GM19351 (cell line): ENCODE results near the gene OMA1.
"Not testable (repeated sequence)": the region's sequence is repeated elsewhere in the genome, so short reads cannot be mapped to it uniquely, and the experiment has no call there.

Experiments
- ATAC-seq: cut with Tn5 transposase; IDR thresholded peaks from one replicate; pipeline ENCODE4 v1.9.1; 2021; ENCODE audit warnings: mild to moderate bottlenecking, moderate library complexity; ENCODE audit not compliant: unreplicated experiment

Gene OMA1

GRCh38 chr1:58529284-58529683 is 17.2 kb downstream of the OMA1 start:
- ATAC-seq: no peak

- no peak for ATAC-seq
These were observed 18.0 kb downstream of the OMA1 start for GRCh38 chr1:58528518-58528917.

DNA sequence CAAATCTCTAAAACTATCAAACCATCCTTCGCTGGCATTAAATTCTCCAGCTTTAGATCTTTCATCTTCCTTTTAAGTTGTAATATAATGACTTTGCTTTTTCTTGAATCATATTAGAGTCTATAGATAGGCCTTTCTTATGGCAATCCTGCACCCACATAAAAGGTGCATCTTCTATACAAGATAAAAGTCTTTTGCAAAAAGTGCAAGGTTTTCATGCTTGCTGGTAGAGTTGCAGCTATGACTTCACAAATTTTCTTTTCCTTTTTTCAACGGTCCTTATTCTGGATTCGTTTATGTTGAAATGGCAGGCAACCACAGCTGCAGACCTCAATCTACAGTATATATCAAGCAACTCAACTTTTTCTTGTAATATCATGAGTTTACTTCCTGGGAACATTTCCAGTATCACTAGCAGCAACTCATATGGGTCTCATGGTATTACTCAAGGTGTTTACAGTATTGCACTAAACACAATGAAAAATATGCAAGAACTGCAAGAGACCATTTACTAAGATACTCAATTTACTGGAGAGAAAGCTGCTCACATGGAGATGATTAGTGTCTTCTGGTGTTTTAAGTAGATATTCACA is 22.1 kb downstream of the OMA1 start:
- no peak for ATAC-seq

DNA sequence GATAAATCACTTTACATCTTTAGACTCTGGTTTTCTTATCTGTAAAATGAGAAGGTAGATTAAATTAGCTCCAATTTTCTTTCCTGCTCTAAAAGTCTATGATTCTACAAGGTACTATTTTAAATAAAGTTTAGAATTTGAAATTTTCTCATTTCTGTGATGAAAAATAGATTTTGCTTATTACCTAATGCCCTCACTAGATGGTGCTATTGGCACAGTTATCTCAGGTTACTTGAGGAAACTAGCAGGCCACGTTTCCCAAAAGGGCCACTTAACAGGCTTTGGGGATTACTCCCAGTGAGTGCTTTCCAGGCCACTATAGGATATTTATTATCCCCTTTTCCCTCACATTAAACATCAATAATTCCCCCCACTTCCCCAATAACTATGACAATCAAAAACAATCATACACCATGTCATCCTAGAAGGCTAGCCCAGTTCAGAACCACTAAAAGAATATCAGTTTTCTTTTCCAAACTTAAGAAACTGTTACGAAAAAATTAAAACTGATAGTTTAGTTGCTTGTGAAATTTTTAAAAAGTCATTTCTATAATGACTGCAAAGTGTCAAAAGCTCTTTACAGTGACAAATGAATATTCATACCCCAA is 30.6 kb downstream of the OMA1 start:
- ATAC-seq: no peak

GRCh38 chr1:58513956-58514355 is 32.6 kb downstream of the OMA1 start:
- no peak for ATAC-seq

GRCh38 chr1:58508629-58509028 is 37.9 kb downstream of the OMA1 start:
- ATAC-seq: no peak

- no peak for ATAC-seq
These were observed 41.2 kb downstream of the OMA1 start for GRCh38 chr1:58505286-58505685.

- ATAC-seq: no peak
These were observed 44.0 kb downstream of the OMA1 start for GRCh38 chr1:58502519-58502918.

GRCh38 chr1:58500043-58500442 is 46.5 kb downstream of the OMA1 start:
- no peak for ATAC-seq

- ATAC-seq: no peak
These were observed 49.0 kb downstream of the OMA1 start for GRCh38 chr1:58497499-58497898.

- peak; percentile 56 for ATAC-seq
These were observed 50.5 kb downstream of the OMA1 start for GRCh38 chr1:58496042-58496441.

GRCh38 chr1:58488914-58489313 is 57.6 kb downstream of the OMA1 start:
- not testable (repeated sequence) for ATAC-seq

DNA sequence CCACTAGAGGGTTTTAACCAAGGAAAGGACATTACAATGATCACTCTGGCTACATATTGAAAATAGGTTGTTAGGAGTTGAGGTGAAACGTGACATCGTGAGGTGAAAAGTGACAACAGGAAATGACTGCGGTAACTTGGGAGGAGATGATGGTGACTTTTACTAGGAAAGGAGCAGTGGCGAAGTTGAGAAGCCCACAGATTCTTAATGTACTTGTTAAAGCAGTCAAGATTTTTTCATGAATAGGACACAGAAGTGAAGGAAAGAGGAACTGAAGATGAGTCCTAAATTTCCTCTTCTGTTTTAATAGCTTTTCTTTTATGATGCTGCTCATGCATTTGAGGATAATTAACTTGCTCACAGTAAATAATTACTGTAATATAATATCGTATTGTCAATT is 59.5 kb downstream of the OMA1 start:
- no peak for ATAC-seq

GRCh38 chr1:58481962-58482361 is 64.6 kb downstream of the OMA1 start:
- ATAC-seq: no peak

GRCh38 chr1:58480191-58480590 is 66.3 kb downstream of the OMA1 start:
- ATAC-seq: no peak

DNA sequence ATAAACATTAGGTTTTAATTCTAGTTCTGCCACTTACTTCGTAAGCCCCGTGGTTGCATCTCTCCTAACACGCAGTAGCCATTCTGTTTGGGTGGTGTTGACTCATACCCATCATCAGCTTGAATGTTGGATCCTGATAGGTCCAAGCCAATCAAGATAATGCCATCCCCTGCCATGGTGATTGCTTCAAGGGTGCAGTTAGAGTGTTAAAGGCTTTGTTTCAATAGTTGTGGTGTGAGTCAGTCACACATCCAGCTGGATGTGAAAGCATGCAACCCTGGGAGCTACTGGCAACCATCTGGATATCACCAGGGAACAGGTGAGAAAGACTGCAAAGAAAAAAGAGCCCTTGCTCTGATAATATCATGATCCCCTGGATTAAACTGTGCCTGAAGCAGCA is 69.1 kb downstream of the OMA1 start:
- no peak for ATAC-seq

DNA sequence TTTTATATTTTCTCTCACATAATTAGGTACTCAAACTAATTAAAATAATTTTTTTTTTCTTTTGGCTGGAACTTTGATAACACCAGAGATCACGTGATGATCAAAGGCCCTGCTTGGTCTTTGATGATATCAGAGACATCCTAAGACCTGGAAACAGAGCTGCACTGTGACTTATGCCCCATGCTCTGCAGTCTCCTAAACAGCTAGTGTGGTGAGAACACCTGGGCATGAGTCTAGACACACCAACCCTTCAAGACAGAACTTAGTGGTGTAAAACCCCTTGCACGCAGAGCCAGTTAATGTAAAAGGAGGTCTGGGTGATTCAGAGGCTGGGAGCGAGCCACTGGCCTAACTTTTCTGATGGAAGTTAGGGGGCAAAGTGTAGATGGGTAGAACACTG is 70.3 kb downstream of the OMA1 start:
- ATAC-seq: no peak

- ATAC-seq: no peak
These were observed 77.0 kb downstream of the OMA1 start for GRCh38 chr1:58469476-58469875.

GRCh38 chr1:58469016-58469415 is 77.5 kb downstream of the OMA1 start:
- no peak for ATAC-seq

GRCh38 chr1:58468612-58469011 is 77.9 kb downstream of the OMA1 start:
- ATAC-seq: no peak

DNA sequence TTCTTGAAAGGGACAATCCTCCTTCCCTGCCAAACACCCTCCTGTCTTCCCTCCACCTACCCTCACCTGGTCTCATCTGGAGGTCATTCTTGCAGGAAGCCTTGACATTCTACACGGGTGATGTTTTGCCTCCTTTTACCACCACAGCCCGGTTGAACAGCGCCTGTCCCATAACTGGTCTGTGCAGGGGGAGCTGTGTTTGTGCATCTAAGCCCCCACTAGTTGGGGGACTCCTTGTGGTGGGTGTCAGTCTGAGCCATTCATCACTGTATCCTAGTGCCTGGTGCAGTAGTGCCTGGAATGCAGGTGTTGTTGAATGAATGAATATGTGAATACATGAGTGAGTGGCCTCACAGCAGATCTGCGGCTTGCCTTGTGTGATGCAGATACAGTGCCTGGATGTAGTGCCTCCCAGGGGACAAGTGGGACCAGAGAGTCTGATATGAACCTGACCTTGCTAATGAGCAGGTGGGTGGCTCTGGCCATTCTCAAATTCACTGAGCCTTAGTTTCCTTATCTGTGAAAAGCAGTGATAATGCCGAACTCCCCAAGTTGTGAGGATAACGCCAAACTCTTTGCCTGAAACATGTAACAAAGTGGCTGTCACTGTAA is 79.8 kb downstream of the OMA1 start:
- no peak for ATAC-seq

DNA sequence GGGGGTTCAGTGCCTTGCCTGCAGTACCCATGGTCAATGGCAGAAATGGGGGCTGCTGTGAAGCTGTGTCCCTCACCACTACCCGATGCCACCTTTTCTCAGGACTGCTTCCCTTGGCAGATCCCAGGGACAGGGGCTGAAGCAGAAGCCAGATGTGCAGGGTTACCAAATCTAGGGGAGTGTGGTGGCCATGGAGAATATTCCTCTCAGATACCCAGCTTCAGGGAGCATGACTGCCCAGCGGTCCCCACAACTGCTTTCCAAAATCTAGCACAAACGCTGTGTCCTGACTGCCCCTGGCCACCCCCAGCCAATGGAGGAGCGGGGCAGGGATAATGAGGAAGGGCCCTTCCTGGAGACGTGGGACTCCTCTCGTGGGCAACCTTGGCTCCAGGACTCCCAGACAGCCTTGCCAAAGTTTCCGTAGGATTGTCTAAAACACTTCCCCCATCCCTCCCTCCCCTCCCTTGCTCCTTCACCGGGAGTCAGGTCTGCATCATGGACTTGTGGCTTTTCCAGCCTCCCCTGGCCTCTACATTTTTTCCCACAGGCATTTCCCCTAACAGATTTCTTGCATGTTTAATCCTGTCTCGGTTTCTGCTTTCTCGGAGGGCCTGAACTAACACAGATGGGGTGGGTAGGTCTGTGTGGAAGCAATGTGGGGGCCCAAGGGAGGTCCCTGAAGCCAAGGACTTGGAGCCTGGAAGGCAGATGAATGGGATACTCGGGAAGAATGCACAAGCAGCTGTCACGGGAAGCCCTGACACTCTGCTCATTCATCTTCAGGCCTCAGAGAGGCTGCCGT is 80.5 kb downstream of the OMA1 start:
- no peak for ATAC-seq
